ENCODE measurements around the gene THAP12.
A peak's percentile ranks its signal among the peaks of the same experiment; 100 is the strongest.
"Not testable (repeated sequence)": the region's sequence is repeated elsewhere in the genome, so short reads cannot be mapped to it uniquely, and the experiment has no call there.

Gene THAP12, protein sequence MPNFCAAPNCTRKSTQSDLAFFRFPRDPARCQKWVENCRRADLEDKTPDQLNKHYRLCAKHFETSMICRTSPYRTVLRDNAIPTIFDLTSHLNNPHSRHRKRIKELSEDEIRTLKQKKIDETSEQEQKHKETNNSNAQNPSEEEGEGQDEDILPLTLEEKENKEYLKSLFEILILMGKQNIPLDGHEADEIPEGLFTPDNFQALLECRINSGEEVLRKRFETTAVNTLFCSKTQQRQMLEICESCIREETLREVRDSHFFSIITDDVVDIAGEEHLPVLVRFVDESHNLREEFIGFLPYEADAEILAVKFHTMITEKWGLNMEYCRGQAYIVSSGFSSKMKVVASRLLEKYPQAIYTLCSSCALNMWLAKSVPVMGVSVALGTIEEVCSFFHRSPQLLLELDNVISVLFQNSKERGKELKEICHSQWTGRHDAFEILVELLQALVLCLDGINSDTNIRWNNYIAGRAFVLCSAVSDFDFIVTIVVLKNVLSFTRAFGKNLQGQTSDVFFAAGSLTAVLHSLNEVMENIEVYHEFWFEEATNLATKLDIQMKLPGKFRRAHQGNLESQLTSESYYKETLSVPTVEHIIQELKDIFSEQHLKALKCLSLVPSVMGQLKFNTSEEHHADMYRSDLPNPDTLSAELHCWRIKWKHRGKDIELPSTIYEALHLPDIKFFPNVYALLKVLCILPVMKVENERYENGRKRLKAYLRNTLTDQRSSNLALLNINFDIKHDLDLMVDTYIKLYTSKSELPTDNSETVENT

DNA sequence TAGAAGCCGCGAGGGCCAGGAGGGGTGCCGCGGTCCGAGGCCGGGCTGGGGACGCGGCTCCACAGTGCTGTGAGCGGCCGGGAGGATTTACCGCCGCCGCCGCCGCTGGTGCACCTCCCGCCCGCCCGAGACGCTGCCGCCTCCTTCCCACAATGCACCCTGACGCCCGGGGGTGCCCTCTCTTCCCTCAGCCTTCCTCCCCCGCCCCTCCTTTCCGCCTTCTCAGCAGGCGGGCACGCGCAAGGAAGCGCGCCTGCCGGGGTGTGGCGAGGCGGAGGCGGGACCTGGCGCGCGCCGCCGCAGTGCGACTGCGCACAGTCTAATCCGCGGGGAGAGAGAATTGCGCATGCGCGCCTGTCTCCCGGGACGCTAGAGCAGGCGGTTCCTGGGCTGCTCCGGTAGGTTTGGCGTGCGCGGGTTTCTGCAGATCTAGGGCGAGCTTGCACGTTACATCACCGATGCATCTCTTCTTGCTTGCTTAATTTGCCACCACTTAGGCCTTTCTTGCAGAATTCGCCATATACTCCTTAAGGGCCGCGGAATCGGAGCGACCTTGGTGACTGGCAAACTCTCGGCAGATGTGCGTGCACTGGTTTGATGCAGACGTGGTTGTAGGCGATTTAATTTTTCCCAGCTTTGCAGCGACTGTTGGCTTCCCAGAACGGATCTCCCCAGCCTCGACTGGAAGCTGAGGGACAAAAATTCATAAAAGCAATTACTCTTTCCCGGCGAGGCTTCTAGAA lies at the start of gene THAP12, which contains the start of gene GVQW3:
THAP12 (minus strand) TSS at position 156 of the 743 bp plus-strand sequence. CDS start 296 bp downstream, outside the sequence.
GVQW3 (plus strand) TSS at position 347 of the 743 bp plus-strand sequence. CDS start 506 bp downstream, outside the sequence.
- H3K9ac ChIP-seq (ENCODE audit: low read length), result peak within 1 kb of the TSS; percentile 65
- H3K27ac ChIP-seq (ENCODE audit: low read depth, low read length), result no peak within 1 kb of the TSS
- H3K36me3 ChIP-seq (ENCODE audit: control insufficient read depth, insufficient read depth, low read length), result no peaks in the 10 kb centered on the region
- H3K9me3 ChIP-seq (ENCODE audit: control insufficient read depth, insufficient read depth, low read depth, low read length), result no peaks in the 10 kb centered on the region
- peak within 1 kb of the TSS; percentile 81 for H3K4me3 ChIP-seq (ENCODE audit: low read depth, low read length)
- peaks cover 19% of the 10 kb centered on the region for H3K4me1 ChIP-seq (ENCODE audit: control insufficient read depth, insufficient read depth, low read length)
- no peaks in the 10 kb centered on the region for H3K27me3 ChIP-seq (ENCODE audit: control insufficient read depth, insufficient read depth, low read length)

DNA sequence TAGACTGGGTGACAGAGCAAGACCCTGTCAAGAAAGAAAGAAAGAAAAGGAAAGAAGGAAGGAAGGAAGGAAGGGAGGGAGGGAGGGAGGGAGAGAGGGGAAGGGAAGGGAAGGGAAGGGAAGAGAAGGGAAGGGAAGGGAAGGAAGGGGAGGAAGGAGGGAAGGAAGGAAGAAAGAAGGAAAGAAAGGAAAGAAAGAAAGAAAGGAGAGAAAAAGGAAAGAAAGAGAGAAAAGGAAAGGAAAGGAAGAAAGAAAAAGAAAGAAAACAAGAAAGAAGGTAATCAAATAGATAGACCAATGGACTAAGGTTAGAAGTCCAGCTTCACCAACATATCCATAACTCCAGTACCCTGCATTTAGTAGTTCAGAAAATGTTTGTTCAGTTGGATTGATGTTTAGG lies 45.7 kb upstream of the THAP12 start:
- no peaks in the 10 kb centered on the region for H3K9me3 ChIP-seq (ENCODE audit: control insufficient read depth, insufficient read depth, low read depth, low read length)
- no peaks in the 10 kb centered on the region for H3K36me3 ChIP-seq (ENCODE audit: control insufficient read depth, insufficient read depth, low read length)
- H3K4me1 ChIP-seq (ENCODE audit: control insufficient read depth, insufficient read depth, low read length), result 0 out of 2 replicates have a peak, but pooled peaks cover 3% of the 10 kb centered on the region
- no peak overlapping the region for H3K4me3 ChIP-seq (ENCODE audit: low read depth, low read length)
- no peak overlapping the region for H3K27ac ChIP-seq (ENCODE audit: low read depth, low read length)
- H3K9ac ChIP-seq (ENCODE audit: low read length), result no peak overlapping the region
- H3K27me3 ChIP-seq (ENCODE audit: control insufficient read depth, insufficient read depth, low read length), result no peaks in the 10 kb centered on the region

DNA sequence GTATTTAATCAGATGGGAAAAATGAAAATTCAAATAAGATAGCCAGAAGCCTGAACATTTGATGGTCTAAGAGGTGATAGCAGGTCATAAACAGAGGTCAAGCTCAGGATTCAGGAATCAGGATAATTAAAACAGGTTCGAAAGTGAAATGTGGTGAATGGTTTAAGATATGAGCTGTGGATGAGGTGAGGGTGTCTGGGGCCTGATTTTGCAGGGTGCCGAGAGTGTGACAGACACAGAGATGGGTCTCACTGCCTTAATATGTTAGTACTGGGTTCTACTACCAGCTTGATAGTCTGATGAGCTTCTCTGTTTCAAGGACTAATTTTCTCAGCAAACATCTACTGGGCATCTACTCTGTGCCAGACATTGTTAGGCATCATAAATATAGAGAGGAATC lies 44.0 kb upstream of the THAP12 start:
- no peak overlapping the region for H3K27ac ChIP-seq (ENCODE audit: low read depth, low read length)
- H3K27me3 ChIP-seq (ENCODE audit: control insufficient read depth, insufficient read depth, low read length), result no peaks in the 10 kb centered on the region
- H3K4me1 ChIP-seq (ENCODE audit: control insufficient read depth, insufficient read depth, low read length), result 0 out of 2 replicates have a peak, but pooled peaks cover 3% of the 10 kb centered on the region
- H3K4me3 ChIP-seq (ENCODE audit: low read depth, low read length), result no peak overlapping the region
- H3K36me3 ChIP-seq (ENCODE audit: control insufficient read depth, insufficient read depth, low read length), result no peaks in the 10 kb centered on the region
- H3K9ac ChIP-seq (ENCODE audit: low read length), result no peak overlapping the region
- no peaks in the 10 kb centered on the region for H3K9me3 ChIP-seq (ENCODE audit: control insufficient read depth, insufficient read depth, low read depth, low read length)

DNA sequence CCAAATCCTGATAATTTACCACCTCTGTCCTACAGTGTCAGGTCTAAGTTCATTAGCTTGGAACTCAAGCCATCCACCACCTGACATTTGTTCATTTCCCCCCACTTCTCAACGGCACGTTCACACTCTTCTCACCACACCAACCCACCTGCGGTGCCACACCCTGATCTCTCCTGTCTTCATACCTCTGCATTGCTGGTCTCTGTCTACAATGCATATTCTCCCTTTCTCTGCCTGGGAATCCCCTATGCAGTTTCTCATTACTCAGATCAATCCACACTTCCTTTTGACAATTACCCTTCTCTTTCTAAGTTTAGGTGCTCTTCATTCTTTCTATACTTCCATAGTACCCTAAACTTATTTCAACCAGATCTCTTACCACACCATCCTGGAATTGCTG lies 43.4 kb upstream of the THAP12 start:
- Histone ChIP-seq H3K9me3 (ENCODE audit: control insufficient read depth, insufficient read depth, low read depth, low read length) (no peaks in the 10 kb centered on the region), H3K4me3 (ENCODE audit: low read depth, low read length) (no peak overlapping the region), H3K27me3 (ENCODE audit: control insufficient read depth, insufficient read depth, low read length) (no peaks in the 10 kb centered on the region), H3K4me1 (ENCODE audit: control insufficient read depth, insufficient read depth, low read length) (0 out of 2 replicates have a peak, but pooled peaks cover 3% of the 10 kb centered on the region), H3K27ac (ENCODE audit: low read depth, low read length) (no peak overlapping the region), H3K9ac (ENCODE audit: low read length) (no peak overlapping the region), H3K36me3 (ENCODE audit: control insufficient read depth, insufficient read depth, low read length) (no peaks in the 10 kb centered on the region)

GRCh38 chr11:76419896-76420295 lies 39.0 kb upstream of the THAP12 start:
- no peaks in the 10 kb centered on the region for H3K27me3 ChIP-seq (ENCODE audit: control insufficient read depth, insufficient read depth, low read length)

GRCh38 chr11:76415073-76415472 lies 34.1 kb upstream of the THAP12 start:
- Histone ChIP-seq H3K36me3 (ENCODE audit: control insufficient read depth, insufficient read depth, low read length) (no peaks in the 10 kb centered on the region), H3K4me1 (ENCODE audit: control insufficient read depth, insufficient read depth, low read length) (no peaks in the 10 kb centered on the region), H3K27ac (ENCODE audit: low read depth, low read length) (no peak overlapping the region), H3K4me3 (ENCODE audit: low read depth, low read length) (no peak overlapping the region), H3K9me3 (ENCODE audit: control insufficient read depth, insufficient read depth, low read depth, low read length) (no peaks in the 10 kb centered on the region), H3K9ac (ENCODE audit: low read length) (no peak overlapping the region), H3K27me3 (ENCODE audit: control insufficient read depth, insufficient read depth, low read length) (no peaks in the 10 kb centered on the region)

More at GRCh38 chr11:76419896-76420295, 39.0 kb upstream of the THAP12 start:
- no peak overlapping the region for H3K27ac ChIP-seq (ENCODE audit: low read depth, low read length)
- no peak overlapping the region for H3K9ac ChIP-seq (ENCODE audit: low read length)
- no peaks in the 10 kb centered on the region for H3K4me1 ChIP-seq (ENCODE audit: control insufficient read depth, insufficient read depth, low read length)
- no peaks in the 10 kb centered on the region for H3K36me3 ChIP-seq (ENCODE audit: control insufficient read depth, insufficient read depth, low read length)
- no peaks in the 10 kb centered on the region for H3K9me3 ChIP-seq (ENCODE audit: control insufficient read depth, insufficient read depth, low read depth, low read length)
- H3K4me3 ChIP-seq (ENCODE audit: low read depth, low read length), result no peak overlapping the region

GRCh38 chr11:76410851-76411357 lies 30.0 kb upstream of the THAP12 start:
- Histone ChIP-seq H3K27ac (ENCODE audit: low read depth, low read length) (no peak overlapping the region), H3K9ac (ENCODE audit: low read length) (no peak overlapping the region), H3K9me3 (ENCODE audit: control insufficient read depth, insufficient read depth, low read depth, low read length) (no peaks in the 10 kb centered on the region), H3K4me1 (ENCODE audit: control insufficient read depth, insufficient read depth, low read length) (peaks cover 2% of the 10 kb centered on the region; the same call in 1 of the 2 replicates), H3K36me3 (ENCODE audit: control insufficient read depth, insufficient read depth, low read length) (no peaks in the 10 kb centered on the region), H3K4me3 (ENCODE audit: low read depth, low read length) (no peak overlapping the region), H3K27me3 (ENCODE audit: control insufficient read depth, insufficient read depth, low read length) (no peaks in the 10 kb centered on the region)

DNA sequence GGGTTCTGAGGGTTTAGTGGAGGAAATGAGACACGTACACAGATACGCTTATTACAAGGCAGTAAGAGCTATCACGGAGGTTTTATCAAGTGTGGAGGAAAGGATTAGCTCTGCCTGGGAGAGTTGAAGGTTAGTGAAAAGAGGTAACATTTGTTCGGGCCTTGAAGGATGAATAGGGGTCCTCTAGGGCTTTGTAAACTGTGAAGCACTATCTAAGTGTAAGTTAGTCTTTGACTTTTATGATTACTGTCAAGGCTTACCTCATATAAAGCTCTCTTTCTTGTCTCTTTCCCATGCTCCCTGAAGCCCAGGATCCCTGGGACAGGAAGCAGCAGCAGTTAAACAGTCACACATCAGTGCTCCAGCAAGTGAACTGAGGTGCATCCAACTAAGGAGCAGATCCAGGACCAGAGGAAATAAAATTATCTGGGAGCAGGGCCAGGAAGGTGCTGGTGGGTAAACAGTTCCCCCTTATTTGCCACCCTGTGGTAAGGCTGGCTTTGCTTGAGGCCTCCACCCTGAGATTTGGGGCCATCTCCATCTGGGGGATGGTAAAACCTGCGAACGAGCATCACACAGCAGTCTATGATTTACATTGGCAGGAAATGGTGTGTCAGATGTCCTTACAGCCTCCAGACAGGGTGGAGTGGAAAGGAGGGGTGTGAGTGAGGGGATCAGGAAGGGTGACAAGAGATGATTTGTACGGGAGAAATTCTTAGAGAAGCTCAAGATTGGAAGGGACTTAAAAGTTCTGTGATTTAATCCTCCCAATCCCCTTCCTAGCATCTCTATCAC lies 27.4 kb upstream of the THAP12 start:
- H3K9ac ChIP-seq (ENCODE audit: low read length), result no peak overlapping the region
- no peaks in the 10 kb centered on the region for H3K36me3 ChIP-seq (ENCODE audit: control insufficient read depth, insufficient read depth, low read length)
- peaks cover 2% of the 10 kb centered on the region; the same call in 1 of the 2 replicates for H3K4me1 ChIP-seq (ENCODE audit: control insufficient read depth, insufficient read depth, low read length)
- no peaks in the 10 kb centered on the region for H3K9me3 ChIP-seq (ENCODE audit: control insufficient read depth, insufficient read depth, low read depth, low read length)
- H3K27me3 ChIP-seq (ENCODE audit: control insufficient read depth, insufficient read depth, low read length), result no peaks in the 10 kb centered on the region
- no peak overlapping the region for H3K4me3 ChIP-seq (ENCODE audit: low read depth, low read length)
- no peak overlapping the region for H3K27ac ChIP-seq (ENCODE audit: low read depth, low read length)

GRCh38 chr11:76406359-76406758 lies 25.4 kb upstream of the THAP12 start:
- Histone ChIP-seq H3K4me3 (ENCODE audit: low read depth, low read length) (no peak overlapping the region), H3K36me3 (ENCODE audit: control insufficient read depth, insufficient read depth, low read length) (no peaks in the 10 kb centered on the region), H3K9ac (ENCODE audit: low read length) (no peak overlapping the region), H3K4me1 (ENCODE audit: control insufficient read depth, insufficient read depth, low read length) (peaks cover 2% of the 10 kb centered on the region; the same call in 1 of the 2 replicates), H3K9me3 (ENCODE audit: control insufficient read depth, insufficient read depth, low read depth, low read length) (no peaks in the 10 kb centered on the region), H3K27ac (ENCODE audit: low read depth, low read length) (no peak overlapping the region), H3K27me3 (ENCODE audit: control insufficient read depth, insufficient read depth, low read length) (no peaks in the 10 kb centered on the region)

DNA sequence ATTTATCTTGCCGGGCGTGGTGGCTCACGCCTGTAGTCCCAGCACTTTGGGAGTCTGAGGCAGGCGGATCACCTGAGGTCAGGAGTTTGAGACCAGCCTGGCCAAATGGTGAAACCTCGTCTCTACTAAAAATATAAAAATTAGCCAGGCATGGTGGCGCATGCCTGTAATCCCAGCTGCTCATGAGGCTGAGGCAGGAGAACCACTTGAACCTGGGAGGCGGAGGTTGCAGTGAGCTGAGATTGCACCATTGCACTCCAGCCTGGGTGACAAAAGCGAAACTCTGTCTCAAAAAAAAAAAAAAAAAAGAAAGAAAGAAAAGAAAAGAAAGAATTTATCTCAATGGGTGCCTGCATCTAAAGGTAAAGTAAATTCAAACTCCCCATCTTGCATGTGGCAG lies 20.6 kb upstream of the THAP12 start:
- H3K36me3 ChIP-seq (ENCODE audit: control insufficient read depth, insufficient read depth, low read length); H3K27me3 ChIP-seq (ENCODE audit: control insufficient read depth, insufficient read depth, low read length); H3K9me3 ChIP-seq (ENCODE audit: control insufficient read depth, insufficient read depth, low read depth, low read length); H3K4me3 ChIP-seq (ENCODE audit: low read depth, low read length); H3K27ac ChIP-seq (ENCODE audit: low read depth, low read length); H3K4me1 ChIP-seq (ENCODE audit: control insufficient read depth, insufficient read depth, low read length); H3K9ac ChIP-seq (ENCODE audit: low read length): not testable (repeated sequence)
